Type B pancreatic cell (in vitro differentiated cells): ENCODE measurements around the gene ENKUR. TPM values are rescaled to one million over a fixed set of nuclear protein-coding genes. Genes with fewer than 3 reads are reported as not detected.
"Not testable (repeated sequence)": the region's sequence is repeated elsewhere in the genome, so short reads cannot be mapped to it uniquely, and the experiment has no call there.

Experiments used
- DNase-seq: peaks from one replicate; pipeline ENCODE4 v3.0.0; 2021; ENCODE audit warnings: mixed read lengths; ENCODE audit not compliant: unreplicated experiment; ENCODE audit errors: extremely low spot score
- H3K27ac Mint-ChIP-seq: 2 replicates; pipeline ENCODE4 v1.8.0; 2021; ENCODE audit warnings: mild to moderate bottlenecking, mixed read lengths
- H3K27me3 Mint-ChIP-seq: 2 replicates; pipeline ENCODE4 v1.8.0; 2021; ENCODE audit warnings: mixed read lengths
- H3K36me3 Mint-ChIP-seq: 2 replicates; pipeline ENCODE4 v1.8.0; 2021; ENCODE audit warnings: mixed read lengths
- H3K4me1 Mint-ChIP-seq: one replicate; pipeline ENCODE4 v1.8.0; 2021; ENCODE audit warnings: mixed read lengths; ENCODE audit not compliant: unreplicated experiment
- H3K4me3 Mint-ChIP-seq: 2 replicates; pipeline ENCODE4 v1.8.0; 2021; ENCODE audit warnings: mild to moderate bottlenecking, mixed read lengths
- H3K9me3 Mint-ChIP-seq: 2 replicates; pipeline ENCODE4 v1.8.0; 2021; ENCODE audit warnings: mixed read lengths
- total RNA-seq: library from RNA; stranded (reverse); gene quantifications from 2 replicates; pipeline ENCODE4 v1.2.1, GENCODE V29; 2021; ENCODE audit warnings: low replicate concordance
- TF ChIP-seq, protein P1 (sequence below): fragments of 200-600 bp; sonication (generic); conservative IDR thresholded peaks from 2 replicates; pipeline ENCODE4 v1.5.0; 2021; ENCODE audit warnings: antibody characterized with exemption, mild to moderate bottlenecking

The ENKUR gene
- total RNA-seq, 1 donor from 2014 or later: 7.2 TPM

GRCh38 chr10:24974976-24975375, 41.0 kb downstream of the ENKUR start:
- Mint-ChIP-seq H3K36me3 (no peaks in the 10 kb centered on the region), H3K27ac (no peak overlapping the region), H3K9me3 (no peaks in the 10 kb centered on the region), H3K27me3 (no peaks in the 10 kb centered on the region), H3K4me1 (no peaks in the 10 kb centered on the region), H3K4me3 (no peak overlapping the region)
- TF ChIP-seq, protein P1, sequence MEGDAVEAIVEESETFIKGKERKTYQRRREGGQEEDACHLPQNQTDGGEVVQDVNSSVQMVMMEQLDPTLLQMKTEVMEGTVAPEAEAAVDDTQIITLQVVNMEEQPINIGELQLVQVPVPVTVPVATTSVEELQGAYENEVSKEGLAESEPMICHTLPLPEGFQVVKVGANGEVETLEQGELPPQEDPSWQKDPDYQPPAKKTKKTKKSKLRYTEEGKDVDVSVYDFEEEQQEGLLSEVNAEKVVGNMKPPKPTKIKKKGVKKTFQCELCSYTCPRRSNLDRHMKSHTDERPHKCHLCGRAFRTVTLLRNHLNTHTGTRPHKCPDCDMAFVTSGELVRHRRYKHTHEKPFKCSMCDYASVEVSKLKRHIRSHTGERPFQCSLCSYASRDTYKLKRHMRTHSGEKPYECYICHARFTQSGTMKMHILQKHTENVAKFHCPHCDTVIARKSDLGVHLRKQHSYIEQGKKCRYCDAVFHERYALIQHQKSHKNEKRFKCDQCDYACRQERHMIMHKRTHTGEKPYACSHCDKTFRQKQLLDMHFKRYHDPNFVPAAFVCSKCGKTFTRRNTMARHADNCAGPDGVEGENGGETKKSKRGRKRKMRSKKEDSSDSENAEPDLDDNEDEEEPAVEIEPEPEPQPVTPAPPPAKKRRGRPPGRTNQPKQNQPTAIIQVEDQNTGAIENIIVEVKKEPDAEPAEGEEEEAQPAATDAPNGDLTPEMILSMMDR: no peak
- no peak for DNase-seq

DNA sequence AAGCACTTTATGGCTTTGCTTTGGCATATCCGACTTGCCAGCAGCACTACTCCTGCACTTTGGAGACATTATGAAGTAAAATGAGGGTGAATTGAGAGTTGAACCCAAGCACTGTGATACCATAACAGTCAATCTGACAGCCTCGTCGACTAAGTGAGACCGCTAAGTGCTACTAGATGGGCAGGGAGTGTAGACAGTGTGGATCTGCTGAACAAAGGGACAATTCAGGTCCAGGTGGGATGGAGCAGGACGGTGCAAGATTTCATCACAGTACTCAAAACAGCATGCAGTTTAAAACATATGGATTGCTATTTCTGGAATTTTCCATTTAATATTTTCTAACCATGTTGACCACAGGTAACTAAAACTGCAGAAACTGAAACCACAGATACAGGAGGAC, 42.8 kb downstream of the ENKUR start:
- no peaks in the 10 kb centered on the region for H3K27me3 Mint-ChIP-seq

GRCh38 chr10:24971374-24971773, 44.6 kb downstream of the ENKUR start:
- no peaks in the 10 kb centered on the region for H3K27me3 Mint-ChIP-seq
- H3K36me3 Mint-ChIP-seq: no peaks in the 10 kb centered on the region
- no peaks in the 10 kb centered on the region for H3K4me1 Mint-ChIP-seq
- no peak overlapping the region for H3K4me3 Mint-ChIP-seq
- H3K27ac Mint-ChIP-seq: no peak overlapping the region
- no peak for DNase-seq
- TF ChIP-seq, protein P1: no peak
- no peaks in the 10 kb centered on the region for H3K9me3 Mint-ChIP-seq

More for the DNA sequence above, 42.8 kb downstream of the ENKUR start:
- Mint-ChIP-seq H3K36me3 (no peaks in the 10 kb centered on the region), H3K27ac (no peak overlapping the region), H3K4me1 (no peaks in the 10 kb centered on the region), H3K4me3 (no peak overlapping the region), H3K9me3 (no peaks in the 10 kb centered on the region)
- no peak for DNase-seq
- TF ChIP-seq, protein P1: no peak

DNA sequence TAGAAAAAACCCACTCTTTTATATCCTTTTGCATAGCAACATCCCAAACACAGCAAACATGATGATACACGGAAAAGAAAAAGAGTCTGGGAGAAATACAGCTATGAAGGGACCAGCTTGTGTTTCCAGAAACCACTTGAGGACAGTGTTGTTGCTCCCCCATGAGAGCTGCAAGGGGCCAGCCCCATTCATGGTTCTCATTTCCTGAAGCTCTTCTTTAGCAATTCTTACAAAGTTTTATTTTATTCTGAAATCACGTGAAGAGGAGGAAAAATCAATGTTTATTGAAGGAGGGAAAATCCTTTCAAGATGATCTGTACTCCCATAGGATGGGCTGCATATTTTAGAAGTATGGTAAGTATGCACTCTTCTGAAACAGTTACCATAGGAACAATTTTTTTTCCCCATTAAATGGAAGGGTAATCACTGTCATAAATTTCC, 46.1 kb downstream of the ENKUR start:
- H3K27ac Mint-ChIP-seq: no peak overlapping the region
- DNase-seq: no peak
- H3K4me1 Mint-ChIP-seq: no peaks in the 10 kb centered on the region
- TF ChIP-seq, protein P1: no peak
- no peaks in the 10 kb centered on the region for H3K27me3 Mint-ChIP-seq
- no peaks in the 10 kb centered on the region for H3K9me3 Mint-ChIP-seq
- H3K4me3 Mint-ChIP-seq: no peak overlapping the region
- H3K36me3 Mint-ChIP-seq: no peaks in the 10 kb centered on the region

DNA sequence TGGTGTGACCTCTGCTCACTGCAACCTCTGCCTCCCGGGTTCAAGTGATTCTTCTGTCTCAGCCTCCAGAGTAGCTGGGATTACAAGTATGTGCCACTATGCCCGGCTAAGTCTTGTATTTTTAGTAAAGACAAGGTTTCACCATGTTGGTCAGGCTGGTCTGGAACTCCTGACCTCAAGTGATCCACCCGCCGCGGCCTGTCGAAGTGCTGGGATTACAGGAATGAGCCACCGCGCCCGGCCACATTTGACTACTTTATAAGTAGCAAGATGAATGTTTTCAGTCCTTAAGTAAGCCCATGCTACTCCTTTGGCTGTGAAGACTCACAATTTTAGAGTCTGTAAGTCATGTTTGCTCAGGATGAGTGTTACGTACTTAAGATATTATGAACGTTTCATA, 47.0 kb downstream of the ENKUR start:
- H3K9me3 Mint-ChIP-seq, H3K36me3 Mint-ChIP-seq, H3K4me1 Mint-ChIP-seq, DNase-seq, H3K27me3 Mint-ChIP-seq, H3K27ac Mint-ChIP-seq, H3K4me3 Mint-ChIP-seq: not testable (repeated sequence)

- no peaks in the 10 kb centered on the region for H3K27me3 Mint-ChIP-seq
- no peak for DNase-seq
- no peaks in the 10 kb centered on the region for H3K36me3 Mint-ChIP-seq
- H3K4me1 Mint-ChIP-seq: no peaks in the 10 kb centered on the region
- no peak overlapping the region for H3K27ac Mint-ChIP-seq
- H3K4me3 Mint-ChIP-seq: no peak overlapping the region
- TF ChIP-seq, protein P1: no peak
- no peaks in the 10 kb centered on the region for H3K9me3 Mint-ChIP-seq
Measured at GRCh38 chr10:24968349-24968748, 47.6 kb downstream of the ENKUR start.
